Stimulated activated CD8-positive, alpha-beta memory T cell treated with anti-CD3 and anti-CD28 coated beads, Interleukin-7, amount 100 ng/mL, for 1 hour (primary cell): Measurements from ENCODE around the gene HOXC9.

Source experiments
- DNase-seq, 2 donors: peaks; one replicate each; pipeline ENCODE4 v3.0.0-alpha.2; 2020; ENCODE audit warnings: low read depth in 2 of 2

The HOXC9 gene

DNA sequence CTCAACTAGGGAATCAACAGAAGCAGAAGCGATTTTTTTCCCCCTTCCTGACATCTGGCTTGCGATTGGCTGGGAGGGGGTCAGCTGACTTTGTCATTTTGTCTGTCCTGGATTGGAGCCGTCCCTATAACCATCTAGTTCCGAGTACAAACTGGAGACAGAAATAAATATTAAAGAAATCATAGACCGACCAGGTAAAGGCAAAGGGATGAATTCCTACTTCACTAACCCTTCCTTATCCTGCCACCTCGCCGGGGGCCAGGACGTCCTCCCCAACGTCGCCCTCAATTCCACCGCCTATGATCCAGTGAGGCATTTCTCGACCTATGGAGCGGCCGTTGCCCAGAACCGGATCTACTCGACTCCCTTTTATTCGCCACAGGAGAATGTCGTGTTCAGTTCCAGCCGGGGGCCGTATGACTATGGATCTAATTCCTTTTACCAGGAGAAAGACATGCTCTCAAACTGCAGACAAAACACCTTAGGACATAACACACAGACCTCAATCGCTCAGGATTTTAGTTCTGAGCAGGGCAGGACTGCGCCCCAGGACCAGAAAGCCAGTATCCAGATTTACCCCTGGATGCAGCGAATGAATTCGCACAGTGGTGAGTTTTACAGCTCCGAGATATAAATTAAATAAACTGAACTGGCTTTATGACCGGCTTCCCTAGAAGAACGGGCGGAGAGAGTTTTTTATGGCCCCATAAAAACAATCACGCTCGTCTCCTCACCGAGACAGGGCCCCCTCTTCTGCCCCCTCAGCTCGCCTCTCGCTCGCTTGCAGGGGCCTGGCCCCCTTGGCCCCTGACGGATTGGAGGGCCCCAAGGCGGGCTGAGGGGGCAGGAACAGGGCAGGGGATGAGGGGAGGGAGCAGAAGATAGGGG lies 28.6 kb downstream of the HOXC9 start, which contains the start of gene HOXC6:
Gene HOXC6, plus strand, starts transcription at position 127 of the 888 bp plus-strand sequence. Its CDS starts 82 bp downstream, at position 209.
- no peak for DNase-seq

DNA sequence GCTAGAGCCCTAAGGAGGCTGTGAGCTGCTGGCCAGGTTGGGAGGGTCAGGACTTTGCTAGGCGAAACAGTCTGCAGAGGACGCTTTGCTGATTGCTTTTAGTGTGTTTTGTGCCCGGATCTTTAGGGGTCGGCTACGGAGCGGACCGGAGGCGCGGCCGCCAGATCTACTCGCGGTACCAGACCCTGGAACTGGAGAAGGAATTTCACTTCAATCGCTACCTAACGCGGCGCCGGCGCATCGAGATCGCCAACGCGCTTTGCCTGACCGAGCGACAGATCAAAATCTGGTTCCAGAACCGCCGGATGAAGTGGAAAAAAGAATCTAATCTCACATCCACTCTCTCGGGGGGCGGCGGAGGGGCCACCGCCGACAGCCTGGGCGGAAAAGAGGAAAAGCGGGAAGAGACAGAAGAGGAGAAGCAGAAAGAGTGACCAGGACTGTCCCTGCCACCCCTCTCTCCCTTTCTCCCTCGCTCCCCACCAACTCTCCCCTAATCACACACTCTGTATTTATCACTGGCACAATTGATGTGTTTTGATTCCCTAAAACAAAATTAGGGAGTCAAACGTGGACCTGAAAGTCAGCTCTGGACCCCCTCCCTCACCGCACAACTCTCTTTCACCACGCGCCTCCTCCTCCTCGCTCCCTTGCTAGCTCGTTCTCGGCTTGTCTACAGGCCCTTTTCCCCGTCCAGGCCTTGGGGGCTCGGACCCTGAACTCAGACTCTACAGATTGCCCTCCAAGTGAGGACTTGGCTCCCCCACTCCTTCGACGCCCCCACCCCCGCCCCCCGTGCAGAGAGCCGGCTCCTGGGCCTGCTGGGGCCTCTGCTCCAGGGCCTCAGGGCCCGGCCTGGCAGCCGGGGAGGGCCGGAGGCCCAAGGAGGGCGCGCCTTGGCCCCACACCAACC lies 29.8 kb downstream of the HOXC9 start:
- no peak for DNase-seq

DNA sequence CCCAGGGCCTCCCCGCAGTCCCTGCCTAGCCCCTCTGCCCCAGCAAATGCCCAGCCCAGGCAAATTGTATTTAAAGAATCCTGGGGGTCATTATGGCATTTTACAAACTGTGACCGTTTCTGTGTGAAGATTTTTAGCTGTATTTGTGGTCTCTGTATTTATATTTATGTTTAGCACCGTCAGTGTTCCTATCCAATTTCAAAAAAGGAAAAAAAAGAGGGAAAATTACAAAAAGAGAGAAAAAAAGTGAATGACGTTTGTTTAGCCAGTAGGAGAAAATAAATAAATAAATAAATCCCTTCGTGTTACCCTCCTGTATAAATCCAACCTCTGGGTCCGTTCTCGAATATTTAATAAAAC lies 30.5 kb downstream of the HOXC9 start:
- DNase-seq: no peak

DNA sequence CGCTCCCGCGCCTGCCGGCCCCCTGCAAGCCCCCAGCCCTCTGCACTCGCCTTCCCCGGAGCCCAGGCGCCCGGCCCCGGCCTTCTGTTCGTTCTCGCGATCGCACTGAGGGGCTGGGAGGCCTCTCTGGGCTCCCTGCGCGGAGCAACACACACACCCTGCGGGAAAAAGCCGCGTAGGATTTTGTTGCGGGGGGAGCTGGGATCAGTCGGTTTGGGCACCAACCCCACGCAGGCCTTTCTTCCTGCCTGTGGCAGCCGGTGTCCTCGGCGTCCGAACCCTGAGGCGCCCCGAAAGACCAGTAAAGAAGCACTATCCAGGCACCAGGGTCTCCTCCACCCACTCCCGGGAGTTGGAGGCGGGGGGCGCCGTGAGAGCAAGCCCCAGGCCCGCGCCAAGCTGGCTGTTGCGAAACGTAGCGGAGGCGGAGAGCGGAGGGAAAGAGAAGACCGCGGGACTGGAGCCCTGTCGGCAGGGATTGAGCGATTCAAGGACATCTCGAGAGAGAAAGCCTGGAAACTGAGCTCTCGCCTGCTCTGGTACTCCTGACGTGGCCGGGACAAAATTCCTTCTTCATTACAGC lies 31.0 kb downstream of the HOXC9 start:
- DNase-seq: no peak

DNA sequence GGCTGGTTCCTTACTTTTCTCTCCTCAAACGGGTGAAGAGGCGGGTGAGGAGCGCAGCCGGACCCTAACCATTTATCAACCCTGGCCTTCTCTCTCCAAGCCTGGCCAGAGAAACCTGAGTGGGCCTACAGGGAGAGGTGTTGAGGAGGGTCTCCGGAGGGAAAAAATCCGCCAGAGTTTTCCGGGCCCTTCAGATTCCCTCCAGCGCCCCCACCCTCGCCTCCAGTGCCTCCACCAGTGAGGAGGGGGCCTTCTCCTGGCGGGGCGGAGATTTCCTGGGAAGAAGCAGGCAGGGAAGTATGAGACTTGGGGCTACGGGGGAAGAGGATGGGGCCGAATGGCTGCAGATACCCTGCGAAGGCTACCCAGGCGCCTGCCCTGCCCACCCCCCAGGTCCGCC lies 31.5 kb downstream of the HOXC9 start:
- no peak for DNase-seq

DNA sequence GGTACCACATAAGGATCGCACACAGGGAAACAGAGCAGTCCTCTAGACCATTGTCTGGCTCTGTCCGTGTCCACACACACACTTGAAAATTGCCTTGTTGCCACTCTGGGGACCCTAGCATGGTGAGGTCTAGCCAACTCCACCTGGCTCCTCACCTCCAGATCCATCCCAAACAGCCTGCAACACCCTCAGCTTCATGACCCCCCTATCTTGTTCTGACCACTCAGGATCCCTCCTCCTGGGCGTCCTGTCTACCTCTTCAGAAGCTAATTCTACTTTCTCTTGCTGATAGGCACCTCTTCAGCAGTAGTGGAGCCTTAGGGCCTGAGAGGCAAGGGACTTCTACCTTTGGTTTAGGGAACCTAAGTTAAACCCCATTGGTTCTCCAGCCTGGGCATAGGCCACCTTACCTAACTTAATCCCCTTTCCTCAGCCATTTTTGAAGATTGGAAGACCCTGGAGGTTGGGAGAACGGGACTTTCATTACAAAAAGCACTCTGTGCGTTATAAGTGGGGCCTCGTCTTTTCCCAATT lies 32.2 kb downstream of the HOXC9 start:
- no peak for DNase-seq

DNA sequence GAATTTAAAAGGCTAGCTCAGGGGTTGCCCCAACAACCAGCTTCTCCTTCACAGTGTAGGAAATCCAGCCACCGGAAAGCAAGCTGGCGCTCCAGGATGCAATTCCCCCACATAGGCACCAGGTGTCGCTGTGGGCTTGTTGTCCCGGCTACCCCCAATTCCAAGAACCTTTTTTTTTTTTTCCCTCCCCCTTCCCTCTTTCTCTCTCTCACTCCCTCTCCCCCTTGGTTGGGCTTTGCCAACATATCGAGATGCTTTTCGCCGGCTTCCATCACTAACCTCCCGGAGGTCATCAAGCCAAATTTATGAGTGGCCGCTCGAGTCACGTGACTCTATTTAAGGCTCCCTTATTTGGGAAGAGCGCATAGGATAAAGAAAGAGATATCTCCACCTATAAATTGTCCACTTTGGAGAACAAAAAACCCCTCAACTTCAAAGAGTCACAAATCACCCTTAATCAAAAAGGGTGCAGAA lies 32.7 kb downstream of the HOXC9 start, which contains the start of gene HOXC5:
Gene HOXC5, plus strand, starts transcription at position 424 of the 474 bp plus-strand sequence. CDS start 73 bp downstream, outside the sequence.
- peak; percentile 32 to 34 for DNase-seq

DNA sequence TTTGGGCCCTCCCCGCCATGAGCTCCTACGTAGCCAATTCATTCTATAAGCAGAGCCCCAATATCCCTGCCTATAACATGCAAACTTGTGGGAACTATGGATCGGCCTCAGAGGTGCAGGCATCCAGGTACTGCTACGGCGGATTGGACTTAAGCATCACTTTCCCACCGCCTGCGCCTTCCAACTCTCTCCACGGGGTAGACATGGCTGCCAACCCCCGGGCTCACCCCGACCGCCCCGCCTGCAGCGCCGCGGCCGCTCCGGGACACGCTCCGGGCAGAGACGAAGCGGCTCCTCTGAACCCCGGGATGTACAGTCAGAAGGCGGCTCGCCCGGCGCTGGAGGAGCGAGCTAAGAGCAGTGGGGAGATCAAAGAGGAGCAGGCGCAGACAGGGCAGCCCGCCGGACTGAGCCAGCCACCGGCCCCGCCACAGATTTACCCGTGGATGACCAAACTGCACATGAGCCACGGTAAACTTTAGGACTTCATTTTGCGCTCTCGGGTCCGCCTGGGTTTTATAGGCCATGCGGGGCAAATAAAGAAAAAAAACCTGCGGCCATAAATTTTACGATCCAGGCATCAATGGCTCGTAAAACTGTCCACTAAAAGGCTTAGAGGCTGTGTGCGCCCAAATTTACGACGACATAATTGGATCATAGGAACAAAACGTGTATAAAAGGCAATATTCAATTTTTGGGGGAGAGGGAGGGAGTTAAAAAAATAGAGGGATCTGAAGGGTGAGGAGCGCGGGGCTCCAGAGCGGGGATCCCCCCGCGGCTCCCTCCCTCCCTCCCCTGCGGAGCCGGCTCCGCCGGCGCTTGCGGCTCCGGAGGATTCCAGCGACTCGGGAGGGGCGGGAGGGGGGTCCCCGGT lies 33.4 kb downstream of the HOXC9 start:
- DNase-seq: no peak

DNA sequence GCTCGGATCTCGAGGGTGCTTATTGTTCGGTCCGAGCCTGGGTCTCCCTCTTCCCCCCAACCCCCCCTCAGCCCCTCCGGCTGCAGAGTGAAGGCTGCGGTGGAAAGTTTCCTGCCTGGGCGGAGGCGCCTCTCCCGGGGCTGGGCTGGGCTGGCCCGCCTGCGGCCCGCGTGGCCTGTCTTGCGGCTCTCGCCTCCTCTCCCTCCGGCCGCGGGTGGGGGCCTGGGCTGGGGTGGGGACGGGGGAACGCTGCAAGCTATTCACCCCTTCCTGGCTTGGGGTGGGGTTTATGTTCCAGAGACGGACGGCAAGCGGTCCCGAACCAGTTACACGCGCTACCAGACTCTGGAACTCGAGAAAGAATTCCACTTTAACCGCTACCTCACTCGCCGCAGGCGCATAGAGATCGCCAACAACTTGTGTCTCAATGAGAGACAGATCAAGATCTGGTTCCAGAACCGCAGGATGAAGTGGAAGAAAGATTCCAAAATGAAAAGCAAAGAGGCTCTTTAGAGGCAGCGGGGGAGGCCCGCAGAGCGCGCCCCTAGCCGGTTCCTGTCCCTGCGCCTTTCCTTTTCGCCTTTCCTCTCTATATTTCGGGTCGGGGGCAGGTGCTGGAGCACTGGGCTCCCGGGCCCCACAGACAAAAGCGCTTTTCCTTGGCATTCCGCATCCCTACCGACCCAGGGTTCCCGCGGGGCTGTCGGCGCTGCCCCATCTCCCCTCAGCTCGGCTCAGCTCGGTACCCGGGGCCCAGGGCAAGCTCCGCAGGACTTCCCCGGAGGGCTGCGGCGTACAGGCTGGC lies 34.2 kb downstream of the HOXC9 start:
- no peak for DNase-seq

DNA sequence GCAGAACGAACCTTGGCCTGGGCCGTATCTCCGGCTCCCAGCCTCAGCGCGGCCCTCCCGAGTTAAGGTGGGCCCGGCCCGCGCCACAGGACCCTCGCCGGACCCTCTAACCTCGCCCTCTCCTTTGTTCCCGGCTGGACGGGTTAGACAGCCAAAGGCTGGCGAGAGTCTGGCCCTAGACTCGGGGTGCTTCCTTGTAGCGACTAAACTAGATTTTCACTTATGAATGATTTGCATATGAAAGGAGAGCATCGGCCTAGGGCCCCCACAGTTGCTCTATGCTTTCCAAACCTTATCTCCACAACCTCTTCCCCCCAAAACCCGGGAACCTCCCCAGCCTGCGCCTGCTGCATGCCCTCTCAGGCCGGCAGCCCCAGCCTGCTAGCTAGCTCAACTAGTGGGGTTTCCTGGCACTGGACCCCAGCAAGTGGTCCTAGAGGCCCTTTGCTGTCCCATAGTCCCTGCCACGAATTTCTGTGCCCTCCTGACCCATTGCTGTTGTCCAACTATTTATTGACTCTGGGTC lies 34.9 kb downstream of the HOXC9 start:
- DNase-seq: no peak

DNA sequence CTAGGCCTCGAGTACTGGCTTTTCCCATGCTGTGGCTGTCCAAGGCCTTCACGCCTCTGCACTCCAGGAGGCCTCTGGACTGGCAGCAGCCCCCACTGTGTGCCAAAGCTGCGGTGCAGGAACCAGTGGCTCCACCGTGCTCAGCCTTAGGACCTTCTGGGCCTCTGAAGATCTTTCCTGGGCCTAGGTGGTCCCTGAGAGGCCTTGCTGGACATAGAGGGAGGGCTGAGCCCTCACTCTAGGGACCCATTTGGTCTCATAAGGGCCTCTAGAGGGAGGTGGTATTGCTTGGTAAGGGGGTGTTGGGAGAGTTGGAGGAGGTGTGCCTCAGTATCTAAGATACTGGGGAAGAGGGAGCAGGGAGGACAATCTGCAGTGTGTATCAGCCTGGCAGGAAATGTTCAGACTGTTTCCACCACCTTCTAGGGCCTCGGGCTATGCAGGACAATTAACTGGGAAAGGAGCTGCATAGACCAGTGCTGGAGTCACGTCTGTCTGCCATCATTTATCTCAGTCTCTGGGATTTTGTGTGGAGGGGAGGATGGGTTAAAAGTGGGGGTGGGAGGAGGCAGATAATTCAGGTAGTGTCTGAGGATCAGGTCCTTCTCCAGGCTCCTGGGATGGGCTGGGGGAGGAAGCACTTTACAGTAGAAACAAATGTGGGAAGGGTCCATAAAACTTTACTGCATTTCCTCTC lies 35.8 kb downstream of the HOXC9 start:
- no peak for DNase-seq

DNA sequence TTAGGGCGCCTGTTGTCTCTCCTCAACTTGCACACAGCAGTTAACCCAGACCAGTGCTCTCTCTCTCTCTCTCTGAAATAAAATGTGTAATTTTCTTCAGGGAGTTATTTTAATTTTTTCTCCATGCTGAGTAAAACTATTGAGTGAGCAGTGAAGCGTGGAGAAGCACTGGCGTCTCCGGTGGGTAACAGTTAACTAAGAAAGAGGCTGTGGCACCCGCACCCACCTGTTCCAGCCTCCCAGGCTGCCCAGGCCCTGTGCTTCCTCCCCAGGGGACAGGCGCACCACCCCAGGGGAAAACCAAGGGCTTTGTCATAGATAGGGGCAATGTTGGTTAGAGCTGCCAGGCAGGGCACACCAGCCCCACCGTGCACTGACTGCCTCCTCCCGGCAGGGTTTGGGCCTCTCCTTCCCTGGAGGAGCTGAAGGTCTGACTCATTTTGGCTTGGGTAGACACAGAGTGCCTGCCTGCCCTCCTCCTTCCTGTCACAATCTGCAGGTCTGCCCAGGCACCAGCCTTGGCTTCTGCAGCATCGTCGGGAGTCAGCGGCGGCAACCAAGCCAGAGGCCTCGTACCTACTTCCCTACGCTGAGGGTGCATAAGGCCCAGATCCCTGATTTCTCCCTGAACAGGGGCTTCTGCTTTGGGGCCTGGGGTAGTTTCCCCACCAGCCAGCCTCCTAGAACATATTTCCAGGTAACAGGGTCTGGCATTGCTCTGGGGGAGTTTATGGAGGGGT lies 36.8 kb downstream of the HOXC9 start:
- DNase-seq: no peak

DNA sequence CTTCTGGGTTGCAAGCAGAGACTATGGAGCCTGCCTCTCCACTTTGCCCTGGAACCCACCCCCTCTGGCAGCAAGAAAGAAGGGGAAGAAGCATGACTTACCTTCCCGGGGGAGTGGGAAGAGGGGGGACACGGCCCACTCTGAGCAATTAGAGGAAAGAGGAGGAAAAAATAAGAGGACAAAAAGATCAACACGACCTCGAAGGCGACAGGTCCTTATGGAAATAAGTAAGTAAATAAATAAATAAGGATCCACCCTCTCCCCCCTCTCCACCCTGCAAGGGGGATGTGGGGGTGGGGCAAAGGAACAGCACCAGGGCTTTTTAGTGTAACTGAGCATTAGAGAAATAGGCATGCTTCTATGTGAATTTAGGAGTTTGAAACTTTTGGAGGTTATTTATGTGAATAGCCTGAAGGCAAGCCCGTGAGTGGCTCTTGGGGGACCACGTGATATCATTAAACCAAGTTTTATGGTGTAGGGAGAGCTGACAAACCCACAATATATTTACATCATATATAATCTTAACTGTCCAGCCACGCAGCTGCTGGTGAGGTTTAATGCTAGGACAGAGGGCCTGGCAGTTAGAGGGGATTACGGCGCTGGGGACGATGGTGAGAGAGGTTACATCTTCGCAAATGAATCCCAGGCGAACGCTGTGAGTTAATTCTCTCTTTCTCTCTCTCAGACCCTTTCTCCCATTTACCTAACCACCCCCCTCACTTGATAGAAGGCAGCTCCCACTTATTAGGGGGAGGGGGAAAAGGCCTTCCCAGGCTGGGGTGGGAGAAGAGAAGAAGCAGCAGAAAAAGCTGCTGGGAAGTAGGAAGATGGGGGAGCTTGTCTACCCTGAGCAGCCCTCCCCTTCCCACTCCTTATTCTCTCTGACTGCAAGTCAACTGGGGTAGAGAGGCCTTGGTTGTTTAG lies 37.7 kb downstream of the HOXC9 start:
- DNase-seq: no peak

DNA sequence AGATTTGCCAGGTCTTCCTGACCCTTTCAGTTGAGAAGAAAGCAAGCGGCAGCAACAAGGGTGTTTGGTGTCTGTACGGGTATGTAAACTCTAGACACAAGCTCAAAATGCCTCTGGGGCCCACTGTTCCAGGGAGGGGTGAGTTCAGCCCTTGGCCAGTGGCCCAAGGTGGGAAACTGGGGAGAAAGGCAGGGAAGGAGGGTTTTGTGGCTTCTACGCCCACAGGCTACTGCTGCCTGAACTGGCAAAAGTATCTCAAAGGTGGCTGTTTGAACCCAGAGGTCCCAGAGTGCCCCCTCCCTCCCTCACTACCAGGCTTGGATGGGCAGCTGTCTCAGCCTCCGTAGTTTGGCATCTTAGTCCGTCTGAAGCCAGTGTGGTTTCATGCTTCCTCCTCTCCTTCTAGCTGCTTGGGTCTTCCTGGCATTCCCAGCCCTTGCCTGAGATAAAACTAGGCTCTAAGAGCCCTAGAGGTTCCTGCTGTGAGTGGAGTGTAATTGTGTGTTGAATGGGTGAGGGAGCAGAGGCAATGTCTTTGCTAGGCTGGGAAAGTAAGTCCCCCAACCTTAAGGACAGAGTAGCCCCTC lies 38.4 kb downstream of the HOXC9 start:
- DNase-seq: no peak

DNA sequence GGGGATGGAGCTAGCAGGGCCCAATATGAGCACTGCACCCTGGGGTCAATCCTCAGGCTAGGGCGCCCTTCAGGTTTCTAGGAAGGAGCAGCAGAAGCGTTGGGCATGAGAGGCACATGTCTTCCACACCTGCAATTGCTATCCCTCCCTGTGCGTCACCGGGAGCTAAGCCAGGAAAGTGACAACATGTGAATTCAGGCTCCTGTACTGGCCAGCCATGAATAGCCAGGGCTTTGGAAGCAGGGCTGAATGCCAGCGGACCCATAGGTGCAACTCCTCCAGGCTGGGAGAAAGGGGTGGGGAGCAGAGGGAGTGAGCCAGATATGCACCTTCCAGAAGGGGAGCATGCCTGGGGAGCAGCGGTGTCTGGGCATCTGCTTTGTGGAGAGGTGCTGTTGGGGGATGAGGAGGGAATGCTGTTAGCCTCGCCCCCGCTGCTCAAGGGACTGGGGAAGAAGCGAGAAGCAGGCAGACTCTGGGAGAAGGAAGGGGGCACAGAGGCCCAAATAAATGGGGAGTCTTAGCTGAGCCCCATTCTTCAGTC lies 39.0 kb downstream of the HOXC9 start:
- DNase-seq: no peak

DNA sequence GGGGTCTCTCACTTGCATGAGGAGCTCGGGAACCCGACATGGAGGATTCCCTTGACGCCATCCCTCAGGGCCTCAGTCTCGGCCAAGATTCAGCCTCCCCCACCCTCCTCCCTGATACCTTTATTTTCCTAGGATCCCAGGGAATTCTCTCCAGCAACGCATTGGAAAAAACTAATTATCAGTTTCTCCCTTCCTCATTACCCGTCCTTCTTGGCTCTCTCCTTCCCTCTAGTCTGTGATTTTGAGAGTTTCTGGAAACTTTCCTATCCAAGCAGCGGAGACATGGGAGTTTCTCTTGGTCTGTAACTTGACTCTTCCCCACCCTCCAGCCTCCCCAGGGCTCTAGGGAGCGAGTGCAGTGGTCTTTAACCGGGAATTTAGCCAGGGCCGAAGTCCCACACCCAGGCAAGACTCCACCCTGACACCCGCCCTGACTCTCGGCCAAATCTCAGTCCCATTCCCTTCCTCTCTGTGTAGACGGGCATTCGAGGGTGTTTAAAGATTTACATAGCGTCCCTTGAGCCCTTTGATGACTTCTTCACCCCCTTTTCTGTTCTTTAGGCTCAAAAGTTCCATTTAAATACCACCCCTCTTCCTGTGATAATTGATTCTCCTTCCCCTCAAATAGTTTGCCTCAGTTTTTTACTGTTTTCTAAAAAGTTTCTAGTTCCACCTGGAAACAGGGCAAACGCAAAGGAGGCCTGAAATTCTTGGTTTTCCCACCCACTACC lies 39.6 kb downstream of the HOXC9 start:
- no peak for DNase-seq
